NOMO-1 treated with dmso at 0.1 percent for 144 hours (cell line): ENCODE measurements around the gene SEPTIN2.
"Not testable (repeated sequence)": the region's sequence is repeated elsewhere in the genome, so short reads cannot be mapped to it uniquely, and the experiment has no call there.

ENCODE experiments used
- DNase-seq: peaks from one replicate; lab custom pipeline; 2025; ENCODE audit not compliant: unreplicated experiment; lab: John Stamatoyannopoulos, UW

The SEPTIN2 gene

DNA sequence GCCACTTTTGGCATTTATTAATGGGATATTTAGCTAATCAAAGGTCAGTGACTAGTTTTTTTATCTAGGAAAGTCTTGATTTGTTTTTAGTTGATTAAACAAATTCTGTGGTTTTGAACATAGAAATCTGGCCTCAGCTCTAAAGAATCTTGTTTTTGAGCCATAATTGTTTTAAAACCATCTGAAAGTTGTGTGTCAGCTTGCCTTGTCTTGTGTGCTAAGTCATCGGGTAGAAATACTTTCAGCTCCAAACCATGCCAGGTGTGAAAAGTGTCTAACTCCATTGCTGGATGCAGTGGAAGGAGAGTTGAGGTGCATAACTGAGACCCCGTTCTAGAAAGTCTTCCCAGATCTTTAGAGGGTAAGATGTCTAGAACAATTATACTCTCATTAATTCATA lies 63.1 kb downstream of the SEPTIN2 start:
- DNase-seq, result no peak

DNA sequence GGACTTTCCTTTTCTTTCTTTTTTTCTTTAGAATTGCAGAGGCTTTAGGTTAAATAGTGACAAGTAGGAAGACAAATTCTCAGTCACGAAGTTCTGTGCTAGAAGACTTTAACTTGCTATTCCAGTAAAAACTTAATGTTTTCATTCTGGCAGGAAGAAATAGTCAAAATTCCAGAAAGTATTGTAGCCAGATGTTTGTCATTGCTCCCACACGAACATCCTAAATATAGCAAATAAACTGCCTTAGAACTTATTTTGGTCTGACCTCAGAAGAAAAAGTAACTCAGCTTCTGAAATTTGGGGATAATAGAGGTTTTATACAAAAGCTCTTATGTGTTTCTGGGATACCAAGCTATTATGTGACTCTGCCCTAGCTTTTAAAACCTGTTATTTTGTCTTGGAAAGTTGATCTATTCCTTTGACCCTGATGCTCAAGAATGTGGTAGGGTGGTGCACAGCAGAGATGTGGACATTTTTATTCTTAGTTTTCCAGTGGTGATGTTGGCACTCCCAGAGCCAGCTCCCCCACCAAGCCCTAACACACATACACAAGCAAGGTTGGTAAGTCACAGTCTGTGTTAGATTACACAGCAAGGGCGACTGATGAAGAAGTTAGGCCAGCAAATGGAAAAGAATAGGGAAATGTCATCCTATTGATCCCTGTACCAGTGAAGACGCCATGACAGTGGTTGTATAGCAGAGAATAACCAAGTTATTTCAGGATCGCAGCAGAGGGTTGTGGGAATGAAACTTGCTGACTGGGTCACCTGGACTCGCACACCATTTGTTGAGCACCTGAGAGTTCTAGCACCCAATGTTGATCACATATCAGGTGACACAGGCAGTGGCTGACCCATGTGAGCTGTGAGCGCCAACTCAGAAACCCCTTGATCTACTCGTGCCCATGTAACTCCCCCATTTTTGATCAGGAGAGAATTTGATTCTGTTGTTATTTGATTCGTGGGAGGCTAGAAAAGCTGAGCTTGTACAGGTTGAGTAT lies 64.1 kb downstream of the SEPTIN2 start:
- DNase-seq, result no peak

DNA sequence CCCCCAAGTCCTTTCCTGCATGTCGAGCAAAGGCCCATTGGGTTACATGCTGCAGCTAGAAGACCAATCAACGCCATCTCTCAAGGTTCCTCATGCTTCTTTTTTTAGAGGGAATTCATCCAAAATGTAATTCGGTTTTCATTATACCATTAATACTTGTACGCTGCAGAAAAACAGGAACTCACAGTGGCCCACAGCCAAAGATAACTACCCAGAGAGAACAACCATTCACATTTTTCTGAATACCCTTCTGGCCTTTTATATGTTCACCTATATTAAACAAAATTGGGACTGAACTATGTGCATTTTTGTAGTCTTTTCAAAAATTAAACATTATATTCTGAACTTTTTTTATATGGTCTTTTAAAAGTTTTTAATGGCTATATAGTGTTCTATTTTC lies 66.1 kb downstream of the SEPTIN2 start:
- DNase-seq, result peak; percentile 16

DNA sequence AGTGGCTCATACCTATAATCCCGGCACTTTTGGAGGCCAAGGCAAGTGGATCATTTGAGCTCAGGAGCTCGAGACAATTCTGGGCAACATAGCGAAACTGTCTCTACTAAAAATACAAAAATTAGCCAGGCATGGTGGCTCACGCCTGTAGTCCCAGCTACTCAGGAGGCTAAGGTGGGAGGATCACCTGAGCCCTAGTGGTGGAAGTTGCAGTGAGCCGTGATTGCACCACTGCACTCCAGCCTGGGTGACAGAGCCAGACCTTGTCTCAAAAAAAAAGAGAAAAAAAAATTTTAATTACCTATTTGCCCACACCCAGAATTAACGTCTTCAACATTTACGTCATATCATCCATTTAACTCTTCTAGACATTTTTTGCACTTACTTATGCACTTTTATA lies 69.7 kb downstream of the SEPTIN2 start:
- not testable (repeated sequence) for DNase-seq

DNA sequence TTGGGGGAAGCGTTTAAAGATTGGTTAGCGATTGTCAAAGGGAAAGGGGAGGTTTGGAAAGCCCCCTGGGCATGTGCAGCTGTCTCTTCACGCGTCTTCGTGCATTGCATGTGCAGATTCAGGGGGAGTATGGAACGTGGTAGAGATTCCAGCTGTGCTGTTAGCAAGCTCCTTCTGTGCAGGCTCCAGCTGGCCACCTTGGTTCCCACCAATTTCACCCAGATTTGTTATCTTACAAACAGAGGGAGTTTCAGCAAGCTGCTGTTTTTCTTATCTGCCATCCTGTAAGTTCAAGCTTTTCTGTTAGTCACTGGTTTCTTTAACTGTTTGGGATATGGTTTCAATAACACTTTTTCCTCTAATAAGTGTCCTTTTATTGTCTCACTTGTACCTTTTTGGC lies 70.8 kb downstream of the SEPTIN2 start:
- no peak for DNase-seq

DNA sequence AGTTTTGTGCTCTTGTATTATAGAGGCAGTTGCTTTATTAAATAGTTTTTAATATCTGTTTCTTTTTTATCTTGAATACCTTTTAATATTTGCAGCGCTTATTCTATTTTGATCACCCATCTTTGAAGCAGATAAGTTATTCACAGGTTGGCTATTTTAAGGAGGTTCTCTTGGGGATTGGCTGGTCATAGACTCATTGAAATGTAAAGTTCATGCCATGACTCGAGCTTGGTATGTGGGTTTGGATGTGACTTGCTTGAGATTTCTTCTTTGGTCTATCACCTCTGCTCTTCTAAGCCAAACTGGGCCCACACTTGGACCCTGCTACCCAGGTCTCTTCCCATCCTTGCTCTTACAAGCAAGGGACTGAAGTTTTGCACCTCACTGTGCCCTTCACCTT lies 74.0 kb downstream of the SEPTIN2 start:
- DNase-seq, result no peak

DNA sequence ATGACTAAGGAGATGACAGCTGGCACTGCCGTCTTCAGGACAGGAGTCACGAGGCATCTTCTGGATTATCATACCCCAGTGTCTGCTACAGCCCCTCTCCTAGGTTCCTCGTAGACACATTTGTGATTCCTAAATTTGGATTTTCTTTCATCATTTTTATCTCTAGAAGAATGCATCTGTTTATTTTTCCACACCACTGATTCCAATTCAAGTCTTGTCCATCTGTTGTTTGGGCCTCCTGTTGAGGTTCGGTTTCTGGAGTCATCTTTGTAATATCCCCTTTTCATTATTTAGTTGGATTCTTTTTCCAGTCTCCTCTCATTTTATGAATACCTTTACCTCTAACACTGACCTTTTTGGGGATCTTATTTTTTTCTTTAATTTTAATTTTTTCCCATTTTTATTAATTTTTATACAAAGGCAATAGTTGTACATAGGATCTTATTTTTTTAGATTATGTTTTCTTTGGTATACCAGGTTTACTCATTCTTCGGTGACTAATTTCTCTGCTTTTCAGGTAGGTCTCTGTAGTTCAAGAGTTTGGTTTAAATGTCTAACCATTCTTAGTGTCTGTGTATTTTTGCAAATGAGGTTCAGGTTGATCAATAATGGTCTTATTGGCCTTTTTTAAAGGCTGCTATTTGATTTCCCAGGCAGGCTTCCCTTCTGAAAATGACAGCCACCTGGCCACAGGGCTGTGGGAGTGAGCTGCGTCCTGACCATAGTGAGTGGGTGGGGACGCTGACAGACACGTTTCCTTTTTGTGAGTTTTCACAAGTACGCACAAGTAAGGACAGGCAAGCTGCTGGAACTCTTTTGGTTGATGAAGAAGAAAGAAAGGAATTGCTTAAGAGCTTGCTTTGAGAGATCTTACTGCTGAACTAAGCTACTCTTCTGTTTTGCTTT lies 74.8 kb downstream of the SEPTIN2 start:
- DNase-seq, result no peak

DNA sequence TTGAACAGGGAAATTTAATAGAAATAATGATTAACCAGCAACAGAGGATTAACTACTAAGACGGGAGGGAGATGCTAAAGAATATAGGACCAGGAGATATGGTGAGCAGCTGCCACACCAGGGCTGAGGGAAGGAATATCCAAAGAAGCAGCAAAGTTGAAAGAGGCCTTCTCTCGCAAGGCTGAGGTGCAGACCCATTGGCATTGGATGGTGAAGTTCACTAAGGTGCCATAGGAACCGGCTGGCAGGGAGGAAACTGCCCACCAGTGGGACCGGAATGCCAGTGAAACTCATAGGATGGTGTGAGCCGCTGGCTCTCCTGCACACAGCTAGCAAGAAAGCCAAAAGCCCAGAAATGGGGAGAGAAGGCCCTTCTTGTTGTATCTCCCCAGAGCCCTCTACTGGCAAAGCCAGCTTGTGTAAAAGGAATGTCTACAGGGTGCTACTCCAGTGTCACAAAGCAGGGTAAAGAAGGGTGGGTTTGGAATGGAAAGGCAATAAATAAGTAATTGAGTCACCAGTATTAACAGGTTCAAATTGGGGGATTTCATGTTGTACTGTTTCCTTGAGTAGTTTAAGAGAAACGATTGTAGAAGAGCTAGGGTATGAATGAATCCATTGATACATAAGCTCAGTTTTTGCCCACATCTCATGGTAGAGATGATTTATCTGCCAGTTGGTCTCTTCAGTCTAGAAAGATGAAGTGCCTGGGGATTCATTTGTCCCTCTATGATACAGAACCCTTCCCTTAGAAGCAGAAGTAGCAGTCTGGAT lies 76.4 kb downstream of the SEPTIN2 start:
- no peak for DNase-seq

DNA sequence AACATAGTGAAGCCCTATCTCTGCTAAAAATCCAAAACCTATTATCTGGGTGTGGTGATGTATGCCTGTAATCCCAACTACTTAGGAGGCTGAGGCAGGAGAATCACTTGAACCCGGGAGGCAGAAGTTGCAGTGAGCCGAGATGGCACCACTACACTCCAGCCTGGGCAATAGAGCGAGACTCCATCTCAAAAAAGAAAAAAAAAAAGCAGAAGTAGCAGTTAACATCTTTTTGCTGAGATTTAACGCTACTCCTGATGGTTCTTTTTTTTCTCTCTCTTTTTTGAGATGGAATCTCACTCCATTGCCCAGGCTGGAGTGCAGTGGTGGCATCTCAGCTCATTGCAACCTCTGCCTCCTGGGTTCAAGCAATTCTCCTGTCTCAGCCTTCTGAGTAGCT lies 77.0 kb downstream of the SEPTIN2 start:
- not testable (repeated sequence) for DNase-seq

DNA sequence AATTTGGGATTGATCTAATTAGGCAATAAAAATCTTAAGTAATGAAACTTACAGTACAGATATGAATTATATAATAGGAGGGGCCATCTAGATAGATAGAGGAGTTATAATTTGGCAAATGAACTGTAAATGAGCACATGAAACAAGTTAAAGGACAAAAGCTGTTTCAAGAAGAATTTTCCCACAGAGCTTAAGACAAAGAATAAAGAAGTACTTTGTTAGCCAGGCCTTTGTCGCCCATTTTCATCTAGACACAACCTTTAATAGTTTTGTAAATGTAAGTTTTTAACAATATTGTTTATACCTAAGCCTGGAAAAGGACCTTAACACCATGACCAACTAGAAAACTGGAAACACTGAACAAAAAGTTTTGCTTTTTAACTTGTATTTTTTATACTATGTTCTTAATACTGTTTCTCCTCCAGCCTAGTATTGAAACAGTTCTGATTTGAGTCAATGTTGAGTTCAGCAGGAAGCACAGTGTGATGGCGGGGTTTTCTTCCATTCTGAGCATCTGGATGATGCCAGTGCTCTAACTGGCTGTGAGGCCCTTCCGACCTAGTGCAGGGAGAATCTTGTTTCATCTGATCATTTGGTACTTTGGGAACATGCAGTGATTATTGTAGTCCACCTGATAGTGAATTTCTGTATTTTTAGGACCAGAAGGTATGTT lies 77.9 kb downstream of the SEPTIN2 start:
- no peak for DNase-seq

DNA sequence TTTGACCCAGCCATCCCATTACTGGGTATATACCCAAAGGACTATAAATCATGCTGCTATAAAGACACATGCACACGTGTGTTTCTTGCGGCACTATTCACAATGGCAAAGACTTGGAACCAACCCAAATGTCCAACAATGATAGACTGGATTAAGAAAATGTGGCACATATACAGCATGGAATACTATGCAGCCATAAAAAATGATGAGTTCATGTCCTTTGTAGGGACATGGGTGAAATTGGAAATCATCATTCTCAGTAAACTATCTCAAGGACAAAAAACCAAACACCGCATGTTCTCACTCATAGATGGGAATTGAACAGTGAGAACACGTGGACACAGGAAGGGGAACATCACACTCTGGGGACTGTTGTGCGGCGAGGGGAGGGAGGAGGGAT lies 81.1 kb downstream of the SEPTIN2 start:
- DNase-seq, result not testable (repeated sequence)

DNA sequence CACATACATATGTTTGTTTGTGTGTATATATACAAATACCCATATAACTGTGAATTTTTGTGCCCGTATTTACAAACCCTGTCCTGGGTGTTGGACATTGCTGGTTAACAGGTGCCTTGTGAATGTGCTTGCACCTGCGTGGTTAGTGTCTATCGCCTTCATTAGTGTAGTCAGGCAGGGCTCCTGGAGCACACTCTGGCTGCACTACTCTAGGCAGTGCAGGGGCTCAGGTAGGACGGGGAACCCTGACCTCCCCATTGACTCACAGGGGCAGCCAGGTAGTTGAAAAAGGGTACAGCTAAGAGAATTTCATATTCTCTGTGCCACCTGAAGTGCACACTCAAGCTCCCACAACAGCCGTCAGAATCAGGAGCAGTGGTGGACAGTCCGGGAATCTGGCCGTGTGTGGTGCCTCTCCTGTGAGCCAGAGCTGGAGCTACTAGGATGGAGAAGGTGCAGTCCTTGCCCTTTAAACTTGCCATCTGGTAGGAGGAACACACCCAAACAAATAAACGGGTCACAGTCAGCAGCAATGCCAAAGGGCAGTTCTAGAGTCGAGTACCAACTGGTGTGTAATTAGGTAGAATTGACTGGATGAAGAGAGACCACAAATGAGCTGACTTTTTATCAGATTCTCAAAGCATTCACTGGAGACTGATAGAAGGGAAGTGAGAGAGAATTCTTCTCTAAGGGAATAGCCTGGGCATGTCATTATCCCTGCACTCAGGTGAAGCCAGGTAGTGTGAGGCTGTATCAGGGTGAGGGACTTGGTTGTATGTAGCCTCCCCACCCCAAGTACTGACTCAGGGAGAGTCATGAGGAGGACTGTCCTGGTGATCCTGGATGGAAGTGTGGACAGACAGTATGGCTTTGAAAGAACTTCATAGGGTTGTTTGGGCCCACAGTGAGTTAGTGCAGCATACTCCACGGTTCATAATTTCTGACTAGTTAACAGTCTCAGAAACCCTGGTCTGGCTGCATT lies 84.5 kb downstream of the SEPTIN2 start:
- DNase-seq, result no peak
